Astrocyte of the hippocampus (primary cell): ENCODE data around the gene SLC24A3.
A peak's percentile ranks its signal among the peaks of the same experiment; 100 is the strongest.

ENCODE experiments used
- DNase-seq: peaks from one replicate; pipeline ENCODE4 v3.0.0; 2011; ENCODE audit warnings: low read depth, low spot score

Gene SLC24A3

GRCh38 chr20:19426356-19426755 lies 213.9 kb downstream of the SLC24A3 start:
- no peak for DNase-seq

DNA sequence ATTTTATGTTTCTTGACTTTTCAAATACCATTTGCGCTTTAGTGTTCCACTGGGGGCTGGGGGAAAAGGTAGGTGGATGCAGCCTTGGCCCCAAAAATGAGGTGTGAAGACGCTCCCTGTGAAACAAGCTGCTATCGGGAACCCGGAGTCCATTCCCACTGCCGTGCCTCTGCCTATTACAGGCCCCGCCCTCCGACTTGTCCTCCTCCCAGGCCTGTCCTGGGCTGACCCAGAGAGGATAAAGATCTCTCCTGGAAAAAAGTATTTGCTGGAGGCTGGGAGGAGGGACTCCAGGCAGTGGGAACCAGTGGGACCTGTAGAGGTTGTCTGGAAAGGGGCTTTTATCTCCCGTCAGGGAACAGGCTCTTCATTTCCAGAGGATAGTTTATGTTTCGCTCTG lies 215.0 kb downstream of the SLC24A3 start:
- no peak for DNase-seq

- no peak for DNase-seq
Observed at GRCh38 chr20:19427913-19428312, 215.5 kb downstream of the SLC24A3 start.

GRCh38 chr20:19428324-19428723 lies 215.9 kb downstream of the SLC24A3 start:
- no peak for DNase-seq

DNA sequence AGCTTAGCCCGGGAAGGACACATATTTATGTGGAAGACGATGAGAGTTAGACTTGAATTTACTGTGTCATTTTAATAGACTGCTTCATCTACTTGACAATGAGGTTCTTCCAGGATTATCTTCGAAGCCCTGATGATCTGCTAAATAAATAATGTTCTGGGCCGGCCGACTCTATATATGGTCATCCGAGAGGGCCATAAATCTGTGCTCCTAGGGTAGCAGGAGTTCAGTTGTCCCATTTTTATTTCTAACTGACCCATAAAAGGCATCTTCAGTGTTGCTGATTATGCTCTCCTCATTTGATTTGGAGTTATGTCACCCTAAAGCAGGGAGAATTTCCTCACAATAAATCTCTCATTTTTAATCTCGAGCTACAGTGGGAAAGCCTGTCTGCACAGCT lies 217.1 kb downstream of the SLC24A3 start:
- no peak for DNase-seq

GRCh38 chr20:19430641-19431315 lies 218.3 kb downstream of the SLC24A3 start:
- DNase-seq: no peak

GRCh38 chr20:19431316-19431700 lies 218.9 kb downstream of the SLC24A3 start:
- DNase-seq: no peak

DNA sequence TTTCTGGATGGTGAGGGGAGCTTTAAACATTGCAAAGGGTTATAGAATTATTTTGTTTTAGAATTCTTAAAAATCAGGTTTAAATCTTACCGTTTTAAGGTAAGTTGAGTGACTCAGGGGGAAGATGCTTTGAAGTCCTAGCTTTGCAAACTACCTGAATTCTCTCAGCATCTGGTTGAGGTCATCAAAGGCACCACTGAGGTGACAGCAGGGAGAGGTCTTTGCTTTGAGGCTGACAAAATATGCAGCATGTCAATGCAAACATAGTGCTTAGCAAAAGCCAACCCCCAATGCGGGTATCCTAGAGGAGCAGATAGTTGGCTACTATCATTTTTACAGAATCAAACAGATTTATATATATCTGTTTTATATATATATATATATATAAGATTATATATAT lies 219.5 kb downstream of the SLC24A3 start:
- DNase-seq: no peak

DNA sequence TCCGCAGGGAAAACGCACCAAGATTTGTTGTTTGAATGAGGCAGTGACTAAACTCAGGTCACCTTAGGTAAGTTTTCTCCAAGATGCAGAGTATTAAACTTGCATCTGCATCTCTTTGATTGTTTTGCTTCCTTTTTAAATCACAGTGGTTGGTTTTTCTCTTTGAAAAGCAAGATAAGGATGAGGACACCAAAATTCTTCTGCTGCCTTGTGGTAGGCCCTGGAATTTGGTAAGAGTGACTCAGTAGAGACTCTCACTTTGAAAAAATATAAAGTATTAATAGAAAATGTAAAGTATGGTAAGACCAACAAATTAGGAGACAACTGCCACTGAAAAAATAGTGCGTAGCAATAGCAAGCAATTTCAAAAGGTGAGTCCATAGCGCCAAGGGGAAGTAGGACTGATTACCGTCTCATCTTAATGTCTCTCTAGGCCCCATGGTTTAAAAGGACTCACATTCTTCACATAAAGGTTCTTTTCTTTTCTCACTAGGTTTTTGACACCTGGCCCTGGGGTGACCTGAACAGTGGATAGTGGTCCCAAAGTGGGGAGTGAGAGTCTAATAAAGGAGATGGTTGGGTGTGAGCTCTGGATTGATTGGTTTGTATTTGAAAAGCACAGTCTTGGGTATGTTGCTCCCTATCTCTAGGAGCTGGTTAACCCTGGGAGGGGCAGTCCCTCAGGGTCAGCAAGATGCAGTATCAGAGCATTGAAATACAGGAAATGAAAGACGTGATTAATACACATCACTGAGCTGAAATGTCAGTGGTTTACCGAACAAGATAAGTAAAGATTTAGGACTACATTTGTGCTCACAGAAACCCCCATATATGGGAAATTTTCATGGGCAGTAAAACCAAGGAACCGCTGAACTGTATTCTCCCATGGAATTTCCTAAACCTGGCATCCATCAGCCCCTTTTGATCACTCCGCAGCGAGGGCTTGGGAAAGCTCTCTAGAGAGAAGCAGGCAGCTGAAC lies 221.2 kb downstream of the SLC24A3 start:
- peak; percentile 23 for DNase-seq

DNA sequence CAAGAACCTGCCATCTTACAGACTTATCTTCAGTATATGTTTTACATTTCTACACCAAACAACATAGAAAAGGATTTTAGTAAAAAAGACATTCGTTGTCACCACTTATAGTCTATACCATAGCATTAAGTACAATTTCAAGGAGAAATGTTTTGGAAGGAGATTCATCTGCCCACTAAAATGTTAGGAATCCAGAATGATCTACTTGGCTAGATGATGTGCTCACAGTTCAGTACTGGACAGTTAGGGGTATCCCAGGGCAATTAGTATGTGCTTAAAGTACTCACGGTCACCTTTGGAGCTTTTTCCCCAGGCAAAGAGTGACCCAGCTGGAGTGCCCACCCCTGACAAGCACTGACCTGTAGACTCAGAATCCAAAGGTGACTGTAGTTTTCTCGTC lies 222.9 kb downstream of the SLC24A3 start:
- no peak for DNase-seq

- DNase-seq: no peak
Observed at GRCh38 chr20:19435821-19436220, 223.4 kb downstream of the SLC24A3 start.

DNA sequence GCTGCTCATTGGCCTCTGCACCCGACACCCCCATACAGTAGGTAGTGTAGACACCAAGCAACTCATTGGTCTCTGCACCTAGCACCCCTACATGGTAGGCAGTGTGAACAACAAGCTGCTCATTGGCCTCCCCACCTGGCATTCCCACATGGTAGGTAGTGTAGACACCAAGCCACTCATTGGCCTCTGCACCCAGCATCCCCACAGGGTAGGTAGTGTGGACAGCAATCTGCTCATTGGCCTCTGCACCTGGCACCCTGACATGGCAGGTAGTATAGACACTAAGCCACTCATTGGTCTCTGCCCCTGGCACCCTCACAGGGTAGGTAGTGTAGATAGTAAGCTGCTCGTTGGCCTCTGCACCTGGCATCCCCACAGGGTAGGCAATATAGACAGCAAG lies 226.0 kb downstream of the SLC24A3 start:
- DNase-seq: no peak

- DNase-seq: no peak
Observed at GRCh38 chr20:19440660-19441527, 228.5 kb downstream of the SLC24A3 start.

GRCh38 chr20:19446246-19446645 lies 233.8 kb downstream of the SLC24A3 start:
- no peak for DNase-seq

GRCh38 chr20:19448632-19449031 lies 236.2 kb downstream of the SLC24A3 start:
- DNase-seq: no peak

GRCh38 chr20:19449051-19449450 lies 236.6 kb downstream of the SLC24A3 start:
- DNase-seq: no peak

GRCh38 chr20:19451231-19451922 lies 238.9 kb downstream of the SLC24A3 start:
- DNase-seq: no peak

- DNase-seq: no peak
Observed at GRCh38 chr20:19451923-19452295, 239.5 kb downstream of the SLC24A3 start.

DNA sequence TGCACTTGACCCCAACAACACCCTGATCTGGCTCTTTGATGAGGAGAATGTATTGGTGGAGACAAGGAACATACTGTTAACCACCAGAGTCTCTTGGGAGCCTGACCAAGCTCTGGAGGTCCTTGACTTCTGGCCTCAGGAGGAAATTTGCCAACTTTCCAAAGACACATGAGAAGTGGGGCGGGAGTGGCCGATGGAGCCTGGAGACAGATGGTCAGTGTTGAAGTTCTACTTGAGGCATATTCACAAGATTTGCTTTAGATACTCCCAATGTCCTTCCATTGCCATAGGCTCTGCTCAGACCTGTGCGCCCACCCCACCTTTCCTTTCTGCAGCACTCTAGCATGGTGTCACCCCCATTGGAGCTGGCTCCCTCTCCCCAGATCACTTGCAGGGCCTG lies 241.0 kb downstream of the SLC24A3 start:
- DNase-seq: no peak

- DNase-seq: no peak
Observed at GRCh38 chr20:19453862-19454261, 241.4 kb downstream of the SLC24A3 start.
